Measurements from ENCODE around the gene FHOD3. TPM values are rescaled to one million over a fixed set of nuclear protein-coding genes. Genes with fewer than 3 reads are reported as not detected.

FHOD3 gene
- total RNA-seq, 1 experiment from 2014 or later: 0.34 TPM

DNA sequence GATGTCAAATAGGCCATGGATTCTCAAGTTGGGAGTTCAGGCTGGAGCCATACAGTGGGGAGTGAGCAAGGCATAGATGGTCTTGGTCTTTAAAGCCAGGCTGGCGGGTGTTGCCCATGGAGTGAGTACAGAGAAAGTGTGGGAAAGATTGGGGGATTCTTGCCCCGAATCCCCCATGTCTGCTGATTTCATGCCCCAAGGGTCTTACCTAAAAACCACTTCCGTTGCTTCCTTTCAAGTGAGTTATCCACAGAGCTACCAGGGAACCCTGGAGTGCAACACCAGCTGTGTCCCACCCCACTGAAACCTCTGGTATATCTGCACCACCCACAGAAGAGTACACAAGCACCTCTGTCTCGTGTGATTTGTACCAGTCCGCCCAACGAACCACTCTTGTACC lies 31.4 kb downstream of the FHOD3 start:
- Histone ChIP-seq H3K9me3 (ENCODE audit: low read depth, low read length, poor library complexity, severe bottlenecking) (no peaks in the 10 kb centered on the region), H3K27ac (ENCODE audit: low read depth, low read length, poor library complexity, severe bottlenecking) (no peak overlapping the region), H3K4me3 (ENCODE audit: low read depth, low read length, poor library complexity, severe bottlenecking) (no peak overlapping the region), H3K27me3 (replicated peaks; ENCODE audit: insufficient read depth, low read depth, low read length, poor library complexity) (peaks cover 29% of the 10 kb centered on the region), H3K4me1 (ENCODE audit: insufficient read depth, low read length, poor library complexity, severe bottlenecking) (no peaks in the 10 kb centered on the region), H3K36me3 (ENCODE audit: insufficient read depth, low read length, poor library complexity, severe bottlenecking) (no peaks in the 10 kb centered on the region)
- BruUV-seq (replicated peaks): no TSS peak
- ChIA-PET CTCF (no interaction called here), POLR2A (ENCODE audit: low non-redundant PET) (no interaction called here)
- DNase-seq (ENCODE audit: low spot score): no peak
- TF ChIP-seq, protein P1, sequence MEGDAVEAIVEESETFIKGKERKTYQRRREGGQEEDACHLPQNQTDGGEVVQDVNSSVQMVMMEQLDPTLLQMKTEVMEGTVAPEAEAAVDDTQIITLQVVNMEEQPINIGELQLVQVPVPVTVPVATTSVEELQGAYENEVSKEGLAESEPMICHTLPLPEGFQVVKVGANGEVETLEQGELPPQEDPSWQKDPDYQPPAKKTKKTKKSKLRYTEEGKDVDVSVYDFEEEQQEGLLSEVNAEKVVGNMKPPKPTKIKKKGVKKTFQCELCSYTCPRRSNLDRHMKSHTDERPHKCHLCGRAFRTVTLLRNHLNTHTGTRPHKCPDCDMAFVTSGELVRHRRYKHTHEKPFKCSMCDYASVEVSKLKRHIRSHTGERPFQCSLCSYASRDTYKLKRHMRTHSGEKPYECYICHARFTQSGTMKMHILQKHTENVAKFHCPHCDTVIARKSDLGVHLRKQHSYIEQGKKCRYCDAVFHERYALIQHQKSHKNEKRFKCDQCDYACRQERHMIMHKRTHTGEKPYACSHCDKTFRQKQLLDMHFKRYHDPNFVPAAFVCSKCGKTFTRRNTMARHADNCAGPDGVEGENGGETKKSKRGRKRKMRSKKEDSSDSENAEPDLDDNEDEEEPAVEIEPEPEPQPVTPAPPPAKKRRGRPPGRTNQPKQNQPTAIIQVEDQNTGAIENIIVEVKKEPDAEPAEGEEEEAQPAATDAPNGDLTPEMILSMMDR (conservative IDR thresholded peaks at IDR 0.05; ENCODE audit: low read depth, low read length): no peak
- TF ChIP-seq EZH2 (IDR thresholded peaks at IDR 0.05; ENCODE audit: borderline replicate concordance, low read depth, low read length, poor library complexity, severe bottlenecking): no peak
- intact Hi-C loops (cut with micrococcal nuclease; ENCODE audit: unreplicated experiment): no loop called here

DNA sequence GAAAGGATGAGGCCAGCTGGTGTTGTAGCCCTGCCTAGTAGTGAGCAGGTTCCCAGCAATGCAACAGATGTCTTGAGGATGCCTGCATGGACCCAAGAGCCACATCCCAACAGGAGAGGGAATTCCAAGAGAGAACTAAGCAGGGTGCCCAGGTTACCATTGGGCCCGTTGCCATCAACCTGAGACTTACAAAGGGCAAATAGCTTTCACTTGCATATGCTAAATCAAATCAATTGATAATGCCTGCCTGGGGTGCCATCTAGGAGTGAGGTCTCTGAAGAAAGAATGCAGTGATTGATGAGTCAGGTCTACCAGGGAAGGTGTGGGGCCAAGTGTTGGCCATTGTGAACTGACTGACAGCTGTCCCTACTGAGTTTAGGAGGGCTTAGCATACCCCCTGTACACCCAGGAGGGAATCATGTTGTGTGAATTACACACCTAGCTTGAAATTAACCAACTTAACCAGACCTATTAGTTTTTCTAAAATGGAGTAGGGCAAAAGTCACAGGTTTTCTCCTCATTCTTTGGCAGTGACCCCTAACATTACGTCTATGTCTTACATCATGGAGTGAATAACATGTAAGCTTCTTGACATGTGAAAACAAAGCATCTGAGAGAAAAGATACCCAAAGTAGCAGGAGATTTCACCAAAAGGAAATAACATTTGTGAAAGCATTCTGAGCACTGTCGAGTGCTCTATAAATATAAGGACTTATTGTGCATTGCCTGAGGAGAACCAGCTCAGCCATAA lies 32.3 kb downstream of the FHOD3 start:
- Histone ChIP-seq H3K36me3 (ENCODE audit: insufficient read depth, low read length, poor library complexity, severe bottlenecking) (no peaks in the 10 kb centered on the region), H3K27me3 (replicated peaks; ENCODE audit: insufficient read depth, low read depth, low read length, poor library complexity) (peaks cover 29% of the 10 kb centered on the region), H3K4me3 (ENCODE audit: low read depth, low read length, poor library complexity, severe bottlenecking) (no peak overlapping the region), H3K9me3 (ENCODE audit: low read depth, low read length, poor library complexity, severe bottlenecking) (no peaks in the 10 kb centered on the region), H3K27ac (ENCODE audit: low read depth, low read length, poor library complexity, severe bottlenecking) (no peak overlapping the region), H3K4me1 (ENCODE audit: insufficient read depth, low read length, poor library complexity, severe bottlenecking) (no peaks in the 10 kb centered on the region)
- CTCF ChIA-PET: no interaction called here
- TF ChIP-seq EZH2 (IDR thresholded peaks at IDR 0.05; ENCODE audit: borderline replicate concordance, low read depth, low read length, poor library complexity, severe bottlenecking): no peak
- TF ChIP-seq, protein P1 (conservative IDR thresholded peaks at IDR 0.05; ENCODE audit: low read depth, low read length): no peak
- no peak for DNase-seq (ENCODE audit: low spot score)
- POLR2A ChIA-PET (ENCODE audit: low non-redundant PET): no interaction called here
- intact Hi-C loops (cut with micrococcal nuclease; ENCODE audit: unreplicated experiment): no loop called here
- BruUV-seq (replicated peaks): no TSS peak

- H3K4me1 ChIP-seq (ENCODE audit: insufficient read depth, low read length, poor library complexity, severe bottlenecking): no peaks in the 10 kb centered on the region
- H3K4me3 ChIP-seq (ENCODE audit: low read depth, low read length, poor library complexity, severe bottlenecking): no peak overlapping the region
- no peaks in the 10 kb centered on the region for H3K9me3 ChIP-seq (ENCODE audit: low read depth, low read length, poor library complexity, severe bottlenecking)
- H3K27ac ChIP-seq (ENCODE audit: low read depth, low read length, poor library complexity, severe bottlenecking): no peak overlapping the region
- TF ChIP-seq EZH2 (IDR thresholded peaks at IDR 0.05; ENCODE audit: borderline replicate concordance, low read depth, low read length, poor library complexity, severe bottlenecking): no peak
- TF ChIP-seq, protein P1 (conservative IDR thresholded peaks at IDR 0.05; ENCODE audit: low read depth, low read length): no peak
- DNase-seq (ENCODE audit: low spot score): no peak
- no TSS peak for BruUV-seq (replicated peaks)
- intact Hi-C loops (cut with micrococcal nuclease; ENCODE audit: unreplicated experiment): no loop called here
- CTCF ChIA-PET: no interaction called here
- H3K36me3 ChIP-seq (ENCODE audit: insufficient read depth, low read length, poor library complexity, severe bottlenecking): no peaks in the 10 kb centered on the region
- peaks cover 24% of the 10 kb centered on the region for H3K27me3 ChIP-seq (replicated peaks; ENCODE audit: insufficient read depth, low read depth, low read length, poor library complexity)
- POLR2A ChIA-PET (ENCODE audit: low non-redundant PET): no interaction called here
These were observed 33.0 kb downstream of the FHOD3 start for GRCh38 chr18:36330435-36331052.

All from A673 (cell line).